ENCODE results near the gene ZNF226.
"Not testable (repeated sequence)": the region's sequence is repeated elsewhere in the genome, so short reads cannot be mapped to it uniquely, and the experiment has no call there.

ZNF226 gene

DNA sequence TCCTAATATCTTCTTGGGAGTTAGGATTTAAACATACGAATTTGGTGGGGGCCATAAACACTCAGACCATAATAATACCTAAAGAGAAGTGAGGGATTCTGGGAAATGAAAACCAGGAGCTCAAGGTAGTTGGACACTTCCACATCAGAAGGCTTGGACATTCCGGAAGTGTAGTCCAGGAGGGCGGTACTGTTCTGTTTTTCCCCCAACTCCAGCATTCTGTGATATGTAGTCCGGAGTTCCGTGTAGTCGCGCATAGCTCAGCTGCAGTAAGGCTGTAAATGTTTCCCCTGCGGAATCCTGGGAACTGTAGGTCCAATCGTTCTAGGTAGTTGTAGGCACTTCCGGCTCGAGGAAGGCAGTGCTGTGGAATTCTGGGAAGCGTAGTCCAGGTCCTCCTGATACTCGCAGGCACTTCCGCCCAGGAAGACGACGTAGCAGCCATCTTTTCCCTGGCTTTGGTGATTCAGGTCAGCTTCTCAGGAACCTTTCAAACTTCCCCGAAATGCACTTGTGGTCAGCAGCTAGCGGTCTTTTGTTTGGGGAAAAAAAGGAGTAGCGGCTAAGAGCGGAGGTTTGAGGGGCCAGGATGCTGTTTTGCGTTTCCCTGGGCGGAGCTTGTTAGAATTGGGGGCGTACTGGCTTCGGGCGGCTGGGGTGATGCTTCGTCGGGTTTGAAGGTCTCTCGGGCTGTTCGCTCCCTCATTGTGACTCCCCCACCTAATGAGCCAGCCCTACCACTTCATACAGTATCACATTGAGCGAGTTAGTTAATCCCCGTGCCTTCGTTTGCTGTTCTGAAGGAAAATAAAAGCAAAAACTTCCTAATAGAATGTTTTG, at the start of gene ZNF226:
Gene ZNF226, plus strand, starts transcription at position 428 of the 840 bp plus-strand sequence. CDS start 4,981 bp downstream, outside the sequence.
- peak; percentile 100 for DNase-seq (ENCODE audit: low spot score)

DNA sequence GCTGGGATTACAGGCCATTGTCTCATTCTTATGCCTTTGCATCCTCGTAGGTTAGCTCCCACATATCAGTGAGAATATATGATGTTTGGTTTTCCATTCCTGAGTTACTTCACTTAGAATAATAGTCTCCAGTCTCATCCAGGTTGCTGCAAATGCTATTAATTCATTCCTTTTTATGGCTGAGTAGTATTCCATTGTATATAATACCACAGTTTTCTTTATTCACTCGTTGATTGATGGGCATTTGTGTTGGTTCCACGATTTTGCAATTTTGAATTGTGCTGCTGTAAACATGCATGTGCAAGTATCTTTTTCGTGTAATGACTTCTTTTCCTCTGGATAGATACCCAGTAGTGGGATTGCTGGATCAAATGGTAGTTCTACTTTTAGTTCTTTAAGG, 43.7 kb upstream of the ZNF226 start:
- not testable (repeated sequence) for DNase-seq (ENCODE audit: low spot score)

DNA sequence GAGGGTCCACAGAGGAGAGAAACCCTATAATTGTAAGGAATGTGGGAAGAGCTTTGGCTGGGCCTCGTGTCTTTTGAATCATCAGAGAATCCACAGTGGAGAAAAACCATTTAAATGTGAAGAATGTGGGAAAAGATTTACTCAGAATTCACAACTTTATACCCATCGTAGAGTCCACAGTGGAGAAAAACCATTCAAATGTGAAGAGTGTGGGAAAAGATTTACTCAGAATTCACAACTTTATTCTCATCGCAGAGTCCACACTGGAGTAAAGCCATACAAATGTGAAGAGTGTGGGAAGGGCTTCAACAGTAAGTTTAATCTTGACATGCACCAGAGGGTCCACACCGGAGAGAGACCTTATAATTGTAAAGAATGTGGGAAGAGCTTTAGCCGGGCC, 32.9 kb upstream of the ZNF226 start:
- DNase-seq (ENCODE audit: low spot score) = no peak

DNA sequence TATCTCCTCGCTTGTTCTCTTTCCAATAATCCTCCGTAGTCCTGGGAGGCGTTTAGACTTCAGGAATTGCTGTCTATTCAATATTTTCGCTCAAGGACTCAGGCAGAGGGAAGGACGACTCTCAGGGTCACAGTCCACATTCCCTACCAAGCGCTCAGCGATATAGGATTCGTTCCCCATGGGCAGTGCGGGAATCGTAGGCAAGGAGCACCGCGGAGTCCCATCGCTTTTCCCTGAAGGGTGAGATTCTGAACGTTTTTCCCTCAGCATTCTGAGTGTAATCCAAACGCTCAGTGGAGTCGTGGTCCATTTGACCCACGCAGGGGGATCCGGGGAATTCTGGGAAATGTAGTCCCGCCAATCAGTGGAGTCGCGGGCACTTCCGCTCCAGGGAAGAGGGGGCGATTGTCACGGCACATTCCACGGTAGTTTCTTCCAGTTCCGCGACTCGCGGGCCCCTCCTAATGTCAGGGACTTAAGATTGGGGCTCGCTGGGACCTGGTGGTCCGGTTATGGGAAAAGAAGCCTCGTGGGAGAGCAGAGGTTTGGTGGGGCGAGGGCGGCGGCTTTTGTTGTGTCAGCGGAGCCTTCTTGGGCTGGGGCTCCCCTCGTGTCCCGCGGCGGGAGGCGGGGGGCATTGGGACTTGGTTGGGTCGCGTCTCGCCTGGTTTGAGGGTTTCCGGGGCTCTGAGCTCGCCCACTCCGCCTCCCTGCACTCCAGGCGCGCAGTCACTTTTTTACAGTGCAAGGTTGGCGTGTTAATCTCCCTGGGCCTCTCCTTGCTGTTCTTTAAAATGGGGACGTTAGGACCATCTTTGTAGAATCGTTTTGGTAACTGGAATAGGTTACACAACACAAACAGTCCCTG, 23.5 kb upstream of the ZNF226 start, which contains the start of gene ZNF234:
Gene ZNF234, plus strand, starts transcription at position 364 of the 868 bp plus-strand sequence. CDS start 3,079 bp downstream, outside the sequence.
- peak; percentile 82 for DNase-seq (ENCODE audit: low spot score)

DNA sequence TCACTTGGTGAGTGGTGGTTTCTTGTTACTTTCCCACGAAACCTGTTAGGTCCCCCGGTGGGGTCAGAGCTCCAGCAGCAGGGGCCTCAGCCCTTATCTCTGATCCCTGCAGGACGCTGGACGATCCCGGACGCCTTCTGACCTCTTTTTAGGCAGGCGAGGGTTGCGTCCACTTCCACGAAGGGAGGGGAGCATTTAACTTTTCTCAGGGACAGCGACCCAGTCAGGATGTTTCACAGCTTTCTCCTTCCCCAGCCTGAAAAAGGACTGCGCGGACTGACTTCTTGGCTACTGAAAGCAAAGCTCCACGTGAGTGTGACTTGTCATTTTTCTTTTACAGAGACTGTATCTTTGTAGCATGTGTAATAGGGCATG, 22.9 kb upstream of the ZNF226 start:
- peak; percentile 67 for DNase-seq (ENCODE audit: low spot score)

DNA sequence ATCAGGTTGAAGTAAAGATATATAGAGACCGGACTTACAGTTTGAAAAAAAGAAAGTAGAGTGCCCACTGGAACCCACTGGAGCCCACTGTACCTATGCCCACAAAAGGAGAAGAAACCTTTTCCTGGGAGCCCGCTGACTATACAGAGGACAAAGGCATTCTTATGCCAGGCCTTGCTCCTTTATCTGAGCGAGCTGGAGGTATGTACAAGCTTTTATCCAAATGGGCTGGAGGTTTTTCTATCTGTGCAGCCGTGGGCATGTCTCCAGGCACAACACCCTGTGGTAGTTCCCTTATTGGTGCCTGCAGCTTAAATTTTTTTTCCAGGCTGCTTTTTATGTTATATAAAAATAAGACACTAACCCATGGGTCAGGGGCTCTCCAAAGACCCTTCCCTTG, 15.1 kb upstream of the ZNF226 start:
- DNase-seq (ENCODE audit: low spot score) = no peak

DNA sequence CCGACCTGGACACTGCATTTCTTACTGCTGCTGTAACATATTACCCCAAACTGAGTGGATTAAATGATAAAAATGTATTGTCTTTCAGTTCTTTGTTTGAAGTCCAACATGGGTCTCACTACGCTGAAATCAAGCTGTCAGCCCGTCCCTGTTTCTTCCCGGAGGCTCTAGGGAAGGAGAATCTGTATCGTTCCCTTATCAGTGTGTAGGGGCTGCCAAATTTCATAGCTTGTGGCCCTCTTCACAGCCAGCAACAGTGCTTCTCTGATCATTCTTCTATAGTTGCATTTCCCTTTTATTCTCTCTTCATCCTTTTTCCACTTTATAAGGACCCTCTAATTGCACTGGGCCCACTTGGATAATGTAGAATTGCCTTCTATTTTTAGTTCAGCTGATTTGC, 13.4 kb upstream of the ZNF226 start:
- DNase-seq (ENCODE audit: low spot score) = no peak

DNA sequence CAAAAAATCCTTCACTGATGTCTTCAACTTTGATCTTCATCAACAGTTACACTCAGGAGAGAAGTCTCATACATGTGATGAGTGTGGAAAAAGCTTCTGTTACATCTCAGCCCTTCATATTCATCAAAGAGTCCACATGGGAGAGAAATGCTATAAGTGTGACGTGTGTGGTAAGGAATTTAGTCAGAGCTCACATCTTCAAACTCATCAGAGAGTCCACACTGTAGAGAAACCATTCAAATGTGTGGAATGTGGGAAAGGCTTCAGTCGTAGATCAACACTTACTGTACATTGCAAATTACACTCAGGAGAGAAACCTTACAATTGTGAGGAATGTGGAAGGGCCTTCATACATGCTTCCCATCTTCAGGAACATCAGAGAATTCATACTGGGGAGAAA, 8.4 kb upstream of the ZNF226 start:
- DNase-seq (ENCODE audit: low spot score) = no peak

DNA sequence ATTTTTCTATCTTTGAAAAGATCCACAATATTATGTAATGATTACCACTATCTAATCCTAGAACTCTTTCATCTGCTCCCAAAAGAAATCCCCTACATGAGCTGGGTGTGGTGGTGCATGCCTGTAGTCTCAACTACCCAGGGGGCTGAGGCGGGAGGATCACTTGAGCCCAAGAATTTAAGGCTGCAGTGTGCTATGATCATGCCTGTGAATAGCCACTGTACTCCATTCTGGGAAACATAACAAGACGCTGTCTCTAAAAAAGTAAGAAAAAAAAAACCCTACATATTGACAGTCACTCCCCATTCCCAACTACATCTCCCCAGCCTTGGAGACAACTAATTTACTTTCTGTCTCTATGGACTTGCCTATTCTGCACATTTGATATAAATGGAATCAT, 1.1 kb upstream of the ZNF226 start:
- no peak for DNase-seq (ENCODE audit: low spot score)

DNA sequence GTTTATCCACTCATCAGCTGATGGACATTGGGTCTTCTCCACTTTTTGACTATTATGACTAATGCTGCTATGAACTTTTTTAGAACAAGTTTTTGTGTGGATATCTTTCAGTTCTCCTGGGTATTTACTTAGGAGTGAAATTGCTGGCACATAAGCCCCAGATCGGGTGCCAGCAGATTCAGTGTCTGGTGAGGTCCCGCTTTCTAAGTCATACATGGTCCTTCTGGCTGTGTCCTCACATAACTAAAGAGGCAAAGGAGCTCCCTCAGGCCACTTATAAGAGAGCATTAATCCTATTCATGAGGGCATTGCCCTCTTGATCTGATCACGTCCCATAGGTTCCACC, 600 bp upstream of the ZNF226 start:
- no peak for DNase-seq (ENCODE audit: low spot score)

DNA sequence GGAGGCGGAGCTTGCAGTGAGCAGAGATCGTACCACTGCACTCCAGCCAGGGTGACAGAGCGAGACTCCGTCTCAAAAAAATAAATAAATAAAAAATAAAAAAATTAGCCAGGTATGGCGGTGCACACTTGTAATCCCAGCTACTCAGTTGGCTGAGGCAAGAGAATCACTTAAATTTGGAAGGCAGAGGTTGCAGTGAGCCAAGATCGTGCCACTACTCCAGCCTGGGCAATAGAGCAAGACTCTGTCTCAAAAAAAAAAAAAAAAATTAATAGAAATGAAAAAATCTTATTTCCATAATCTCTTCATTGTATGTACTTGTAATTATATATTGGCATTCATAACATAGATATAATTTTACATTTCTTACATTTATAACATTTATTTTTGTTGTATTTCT, 5.8 kb downstream of the ZNF226 start:
- not testable (repeated sequence) for DNase-seq (ENCODE audit: low spot score)

DNA sequence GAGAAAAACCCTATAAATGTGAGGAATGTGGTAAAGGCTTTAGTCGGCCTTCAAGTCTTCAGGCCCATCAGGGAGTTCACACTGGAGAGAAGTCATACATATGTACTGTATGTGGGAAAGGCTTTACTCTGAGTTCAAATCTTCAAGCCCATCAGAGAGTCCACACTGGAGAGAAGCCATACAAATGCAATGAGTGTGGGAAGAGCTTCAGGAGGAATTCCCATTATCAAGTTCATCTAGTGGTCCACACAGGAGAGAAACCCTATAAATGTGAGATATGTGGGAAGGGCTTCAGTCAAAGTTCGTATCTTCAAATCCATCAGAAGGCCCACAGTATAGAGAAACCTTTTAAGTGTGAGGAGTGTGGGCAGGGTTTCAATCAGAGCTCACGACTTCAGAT, 11.7 kb downstream of the ZNF226 start:
- no peak for DNase-seq (ENCODE audit: low spot score)

DNA sequence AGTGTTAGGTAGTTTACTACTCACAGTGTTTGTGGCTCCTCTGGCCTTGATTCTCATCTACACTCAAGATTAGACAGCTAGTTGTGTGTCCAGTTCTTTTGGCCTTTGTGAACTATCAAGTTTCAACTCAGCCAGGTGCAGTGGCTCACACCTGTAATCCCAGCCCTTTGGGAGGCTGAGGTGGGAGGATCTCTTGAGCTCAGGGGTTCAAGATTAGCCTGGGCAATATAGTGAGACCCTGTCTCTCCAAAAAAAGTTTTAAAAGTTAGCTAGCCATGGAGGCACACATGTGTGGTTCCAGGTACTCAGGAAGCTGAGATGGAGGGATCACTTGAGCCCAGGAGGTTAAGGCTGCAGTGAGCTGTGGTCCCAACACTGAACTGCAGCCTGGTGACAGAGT, 16.1 kb downstream of the ZNF226 start:
- no peak for DNase-seq (ENCODE audit: low spot score)

DNA sequence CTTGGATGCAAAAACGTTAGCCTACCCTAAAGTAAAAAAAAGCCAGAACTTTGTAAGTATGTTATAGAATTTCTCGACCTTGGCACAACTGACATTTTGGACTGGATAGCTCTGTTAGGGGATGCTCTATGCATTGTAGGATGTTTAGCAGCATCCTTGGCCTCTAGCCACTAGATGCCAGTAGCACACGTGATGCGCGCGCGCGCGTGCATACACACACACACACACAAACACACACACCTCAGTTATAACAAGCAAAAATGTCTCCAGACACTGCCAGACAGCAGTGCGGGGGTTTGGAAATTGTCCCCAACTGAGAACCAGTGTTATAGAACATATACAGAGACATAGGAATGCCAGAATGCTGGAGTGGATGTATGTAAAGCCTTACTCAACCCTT, 17.2 kb downstream of the ZNF226 start:
- DNase-seq (ENCODE audit: low spot score) = no peak

DNA sequence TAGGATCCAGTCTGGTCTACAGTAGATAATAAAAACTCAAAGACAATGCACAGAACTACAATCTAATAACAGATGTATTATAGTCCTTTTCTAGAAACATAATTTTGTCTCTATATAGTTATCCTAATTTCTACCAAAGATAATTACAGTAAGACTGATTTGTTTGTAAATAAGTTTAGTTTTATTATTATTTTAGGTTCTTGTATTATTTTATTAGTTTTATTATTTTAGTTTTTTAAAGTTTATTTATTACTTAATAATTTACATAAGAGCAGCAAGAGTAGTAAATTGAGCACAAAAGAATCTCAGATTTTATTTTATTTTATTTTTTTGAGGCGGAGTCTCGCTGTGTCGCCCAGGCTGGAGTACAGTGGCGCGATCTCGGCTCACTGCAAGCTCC, 25.1 kb downstream of the ZNF226 start:
- no peak for DNase-seq (ENCODE audit: low spot score)

DNA sequence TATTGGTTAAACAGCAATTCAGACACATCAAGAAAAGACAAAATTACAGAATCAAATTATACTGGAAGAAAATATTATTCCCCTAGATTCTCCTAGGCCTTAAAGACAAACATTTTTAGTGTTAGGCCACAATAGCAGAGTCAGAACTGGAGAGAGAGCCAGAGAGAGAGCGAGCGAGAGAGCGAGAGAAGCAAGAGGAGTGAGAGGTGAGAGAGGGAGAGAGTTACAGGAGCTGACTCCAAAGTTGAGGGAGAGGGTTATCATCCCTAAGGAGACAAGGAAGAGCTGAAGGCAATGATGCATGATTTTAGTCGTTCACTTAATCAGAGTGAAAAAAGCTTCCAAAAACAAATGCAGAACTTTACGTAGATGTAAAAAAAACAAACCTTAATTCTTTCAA, 27.2 kb downstream of the ZNF226 start:
- DNase-seq (ENCODE audit: low spot score) = no peak

DNA sequence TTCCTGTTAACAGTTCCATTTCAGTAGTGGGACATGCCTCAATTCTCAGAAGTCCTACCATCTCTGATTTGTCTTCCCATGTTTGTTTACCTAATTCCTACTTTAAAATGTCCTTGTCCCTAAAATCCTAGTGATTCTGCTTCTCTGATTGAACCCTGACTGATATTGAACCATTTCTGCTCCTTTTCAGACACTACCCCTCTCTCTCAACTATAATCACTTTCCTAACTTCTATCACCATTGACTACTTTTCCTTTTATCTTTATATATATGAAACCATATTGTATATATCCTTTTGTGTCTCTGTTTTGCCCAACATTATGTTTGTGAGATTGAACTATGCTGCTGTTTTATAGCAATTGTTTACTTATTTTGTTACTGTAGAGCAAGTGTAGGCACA, 31.9 kb downstream of the ZNF226 start:
- no peak for DNase-seq (ENCODE audit: low spot score)

DNA sequence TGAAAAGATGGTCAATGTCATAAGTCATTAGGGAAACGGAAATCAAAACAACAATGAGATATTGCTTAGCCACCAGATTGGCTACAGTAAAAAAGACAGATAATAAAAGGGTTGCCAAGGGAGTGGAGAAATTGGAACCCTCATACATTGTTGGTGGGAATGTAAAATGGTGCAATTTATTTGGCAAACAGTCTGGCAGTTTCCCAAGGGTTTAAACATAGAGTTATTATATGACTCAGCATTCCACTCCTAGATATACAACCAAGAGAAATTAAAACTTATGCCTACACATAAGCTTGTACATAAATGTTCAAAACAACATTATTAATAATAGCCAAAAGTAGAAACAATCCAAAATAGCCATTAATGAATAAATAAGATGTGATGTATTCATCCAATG, 37.6 kb downstream of the ZNF226 start:
- no peak for DNase-seq (ENCODE audit: low spot score)

DNA sequence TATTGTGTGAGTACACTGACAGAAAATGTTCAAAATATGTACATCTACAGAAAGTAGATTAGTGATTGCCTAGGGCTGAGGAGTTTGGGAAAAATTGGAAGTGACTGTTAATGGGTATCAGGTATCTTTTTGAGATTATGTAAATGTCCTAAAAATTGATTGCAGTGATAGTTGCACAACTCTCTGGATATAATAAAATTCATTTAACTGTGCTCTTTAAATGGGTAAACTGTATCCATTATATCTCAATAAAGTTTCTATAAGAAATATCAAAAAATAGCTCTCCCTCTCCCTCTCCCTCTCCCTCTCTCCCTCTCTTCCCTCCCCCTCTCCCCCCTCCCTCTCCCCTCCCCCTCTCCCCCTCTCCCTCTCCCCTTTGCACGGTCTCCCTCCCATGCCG, 38.1 kb downstream of the ZNF226 start:
- no peak for DNase-seq (ENCODE audit: low spot score)

DNA sequence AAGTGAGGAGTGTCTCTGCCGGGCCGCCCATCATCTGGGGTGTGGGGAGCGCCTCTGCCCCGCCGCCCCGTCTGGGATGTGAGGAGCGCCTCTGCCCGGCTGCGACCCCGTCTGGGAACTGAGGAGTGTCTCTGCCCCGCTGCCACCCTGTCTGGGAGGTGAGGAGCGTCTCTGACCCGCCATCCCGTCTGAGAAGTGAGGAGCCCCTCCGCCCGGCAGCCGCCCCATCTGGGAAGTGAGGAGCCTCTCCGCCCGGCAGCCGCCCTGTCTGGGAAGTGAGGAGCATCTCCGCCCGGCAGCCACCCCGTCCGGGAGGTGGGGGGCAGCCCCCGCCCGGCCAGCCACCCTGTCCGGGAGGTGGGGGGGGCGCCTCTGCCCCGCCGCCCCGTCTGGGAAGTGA, 39.0 kb downstream of the ZNF226 start:
- DNase-seq (ENCODE audit: low spot score) = not testable (repeated sequence)

DNA sequence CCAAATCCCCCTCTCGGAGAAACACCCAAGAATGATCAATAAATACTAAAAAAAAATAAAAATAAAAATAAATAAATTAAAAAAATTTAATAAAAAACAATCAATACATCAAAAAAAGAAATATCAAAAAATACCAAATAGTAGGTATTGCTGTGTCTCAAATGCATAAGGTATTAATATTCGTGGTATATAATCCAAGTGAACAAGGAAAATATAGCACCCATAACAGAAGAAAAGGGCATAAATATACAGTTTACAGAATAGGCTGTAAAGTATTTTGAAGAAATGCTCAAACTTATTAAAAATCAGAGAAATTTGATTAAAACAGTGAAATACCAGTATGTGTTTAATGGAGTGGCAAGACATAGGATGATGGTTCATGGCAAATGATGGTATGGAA, 39.9 kb downstream of the ZNF226 start:
- DNase-seq (ENCODE audit: low spot score) = no peak

DNA sequence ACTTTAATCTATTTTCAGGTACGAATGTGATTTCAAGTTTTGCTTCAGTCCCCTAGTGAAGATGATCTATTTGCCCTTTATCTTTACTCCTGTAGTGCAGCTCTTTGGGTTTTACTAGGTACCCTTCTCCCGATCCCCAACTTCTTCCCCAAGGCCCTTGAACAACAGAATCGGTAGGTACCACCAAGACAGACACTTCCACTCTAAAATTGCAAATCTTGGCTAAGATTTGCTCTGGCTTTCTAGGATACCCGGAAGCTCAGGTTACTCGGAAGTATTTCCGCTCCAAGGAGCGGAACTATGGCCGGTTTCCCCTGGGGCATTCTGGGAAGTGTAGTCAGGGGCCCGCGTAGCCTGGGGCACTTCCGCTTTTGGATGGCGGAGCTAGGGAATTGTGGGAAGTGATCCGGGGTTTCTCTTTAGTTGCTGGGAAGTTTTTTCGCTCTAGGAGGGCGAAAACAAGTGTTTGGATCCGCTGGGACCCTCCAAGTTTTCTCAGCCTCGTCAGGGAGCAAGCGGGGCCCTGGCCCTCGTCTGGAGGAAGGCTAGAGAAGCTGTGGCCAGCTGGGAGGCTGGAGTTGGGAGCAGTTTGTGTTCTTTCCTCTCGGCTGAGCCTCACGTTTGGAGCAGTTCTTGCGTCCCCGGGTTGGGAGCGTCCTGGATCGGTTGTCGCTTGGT, 42.4 kb downstream of the ZNF226 start:
- DNase-seq (ENCODE audit: low spot score) = peak; percentile 96
